ENCODE results near the gene REN.

Gene REN

GRCh38 chr1:204205486-204205885 is 39.3 kb upstream of the REN start:
- DNase-seq, result no peak
- Histone ChIP-seq H3K36me3 (ENCODE audit: control insufficient read depth in 4 of 4, insufficient read depth in 4 of 4, low read length in 3 of 4) (no peaks in the 10 kb centered on the region), H3K4me3 (ENCODE audit: control insufficient read depth in 1 of 7, extremely low read depth in 1 of 7, insufficient read depth in 4 of 7, low read depth in 2 of 7, low read length in 6 of 7) (no peak overlapping the region), H3K27ac (ENCODE audit: insufficient read depth in 1 of 2, low read depth in 1 of 2, low read length in 2 of 2, poor library complexity in 1 of 2, severe bottlenecking in 2 of 2) (no peak overlapping the region), H3K9me3 (ENCODE audit: control extremely low read depth in 1 of 5, control insufficient read depth in 4 of 5, insufficient read depth in 2 of 5, low read depth in 1 of 5, low read length in 4 of 5) (no peaks in the 10 kb centered on the region), H3K27me3 (replicated peaks in 2 of 5; ENCODE audit: control insufficient read depth in 4 of 5, insufficient read depth in 5 of 5, low read length in 4 of 5) (no peaks in the 10 kb centered on the region), H3K4me1 (ENCODE audit: control extremely low read depth in 1 of 4, control insufficient read depth in 4 of 4, insufficient read depth in 4 of 4, low read length in 3 of 4) (peaks cover 0 to 6% (median 0%) of the 10 kb centered on the region in 4 experiments)
- ChIA-PET POLR2A (no interaction called here), CTCF (interaction anchor here (0.7 to 5.9 kb wide), 15 partner anchors 9 to 369 kb away, joined by 3 to 265 read pairs (median 6); partner anchors contain the start of genes GOLT1A, PLEKHA6 and REN)

- no peak overlapping the region for H3K27ac ChIP-seq (ENCODE audit: insufficient read depth in 1 of 2, low read depth in 1 of 2, low read length in 2 of 2, poor library complexity in 1 of 2, severe bottlenecking in 2 of 2)
- no peak overlapping the region for H3K4me3 ChIP-seq (ENCODE audit: control insufficient read depth in 1 of 7, extremely low read depth in 1 of 7, insufficient read depth in 4 of 7, low read depth in 2 of 7, low read length in 6 of 7)
- H3K4me1 ChIP-seq (ENCODE audit: control extremely low read depth in 1 of 4, control insufficient read depth in 4 of 4, insufficient read depth in 4 of 4, low read length in 3 of 4), result peaks cover 0 to 6% (median 0%) of the 10 kb centered on the region in 4 experiments
- no peaks in the 10 kb centered on the region for H3K9me3 ChIP-seq (ENCODE audit: control extremely low read depth in 1 of 5, control insufficient read depth in 4 of 5, insufficient read depth in 2 of 5, low read depth in 1 of 5, low read length in 4 of 5)
- POLR2A ChIA-PET, result no interaction called here
- no CpG with 5 or more reads among the region's 2 CpGs for WGBS (ENCODE audit: insufficient coverage)
- no peaks in the 10 kb centered on the region for H3K27me3 ChIP-seq (replicated peaks in 2 of 5; ENCODE audit: control insufficient read depth in 4 of 5, insufficient read depth in 5 of 5, low read length in 4 of 5)
- no peak for DNase-seq
- H3K36me3 ChIP-seq (ENCODE audit: control insufficient read depth in 4 of 4, insufficient read depth in 4 of 4, low read length in 3 of 4), result no peaks in the 10 kb centered on the region
- CTCF ChIA-PET, result interaction anchor here (1.2 to 5.9 kb wide), 7 partner anchors 9 to 173 kb away, joined by 4 to 265 read pairs (median 7); partner anchors contain the start of genes GOLT1A and REN
Measured at GRCh38 chr1:204204944-204205343, 38.8 kb upstream of the REN start.

GRCh38 chr1:204203206-204203767 is 37.1 kb upstream of the REN start:
- Histone ChIP-seq H3K27ac (ENCODE audit: insufficient read depth in 1 of 2, low read depth in 1 of 2, low read length in 2 of 2, poor library complexity in 1 of 2, severe bottlenecking in 2 of 2) (no peak overlapping the region), H3K4me1 (ENCODE audit: control extremely low read depth in 1 of 4, control insufficient read depth in 4 of 4, insufficient read depth in 4 of 4, low read length in 3 of 4) (peaks cover 0 to 9% (median 0%) of the 10 kb centered on the region in 4 experiments), H3K36me3 (ENCODE audit: control insufficient read depth in 4 of 4, insufficient read depth in 4 of 4, low read length in 3 of 4) (no peaks in the 10 kb centered on the region), H3K27me3 (replicated peaks in 2 of 5; ENCODE audit: control insufficient read depth in 4 of 5, insufficient read depth in 5 of 5, low read length in 4 of 5) (no peaks in the 10 kb centered on the region), H3K9me3 (ENCODE audit: control extremely low read depth in 1 of 5, control insufficient read depth in 4 of 5, insufficient read depth in 2 of 5, low read depth in 1 of 5, low read length in 4 of 5) (no peaks in the 10 kb centered on the region), H3K4me3 (ENCODE audit: control insufficient read depth in 1 of 7, extremely low read depth in 1 of 7, insufficient read depth in 4 of 7, low read depth in 2 of 7, low read length in 6 of 7) (no peak overlapping the region)
- CTCF ChIA-PET, result interaction anchor here (1.0 to 5.9 kb wide), 3 partner anchors 11 to 36 kb away, joined by 3 to 265 read pairs (median 4); partner anchors contain the start of genes GOLT1A and REN
- 95% methylated on average over 5 of the region's 5 CpGs for WGBS (ENCODE audit: insufficient coverage)
- POLR2A ChIA-PET, result no interaction called here
- no peak for DNase-seq

GRCh38 chr1:204202481-204202880 is 36.3 kb upstream of the REN start:
- H3K27me3 ChIP-seq (replicated peaks in 2 of 5; ENCODE audit: control insufficient read depth in 4 of 5, insufficient read depth in 5 of 5, low read length in 4 of 5), result no peaks in the 10 kb centered on the region
- ChIA-PET POLR2A (no interaction called here), CTCF (interaction anchor here (1.3 to 5.9 kb wide), 2 partner anchors 12 to 35 kb away, joined by 4 to 265 read pairs; partner anchors contain the start of gene REN)
- WGBS (ENCODE audit: insufficient coverage), result 100% methylated on average over 2 of the region's 4 CpGs
- no peaks in the 10 kb centered on the region for H3K36me3 ChIP-seq (ENCODE audit: control insufficient read depth in 4 of 4, insufficient read depth in 4 of 4, low read length in 3 of 4)
- no peak for DNase-seq
- no peak overlapping the region for H3K4me3 ChIP-seq (ENCODE audit: control insufficient read depth in 1 of 7, extremely low read depth in 1 of 7, insufficient read depth in 4 of 7, low read depth in 2 of 7, low read length in 6 of 7)
- H3K9me3 ChIP-seq (ENCODE audit: control extremely low read depth in 1 of 5, control insufficient read depth in 4 of 5, insufficient read depth in 2 of 5, low read depth in 1 of 5, low read length in 4 of 5), result no peaks in the 10 kb centered on the region
- H3K27ac ChIP-seq (ENCODE audit: insufficient read depth in 1 of 2, low read depth in 1 of 2, low read length in 2 of 2, poor library complexity in 1 of 2, severe bottlenecking in 2 of 2), result no peak overlapping the region
- H3K4me1 ChIP-seq (ENCODE audit: control extremely low read depth in 1 of 4, control insufficient read depth in 4 of 4, insufficient read depth in 4 of 4, low read length in 3 of 4), result peaks cover 0 to 9% (median 0%) of the 10 kb centered on the region in 4 experiments

GRCh38 chr1:204201348-204202040 is 35.4 kb upstream of the REN start:
- 94% methylated on average over 9 of the region's 12 CpGs for WGBS (ENCODE audit: insufficient coverage)

GRCh38 chr1:204199579-204199978 is 33.4 kb upstream of the REN start:
- DNase-seq, result no peak
- no peak overlapping the region for H3K27ac ChIP-seq (ENCODE audit: insufficient read depth in 1 of 2, low read depth in 1 of 2, low read length in 2 of 2, poor library complexity in 1 of 2, severe bottlenecking in 2 of 2)
- WGBS (ENCODE audit: insufficient coverage), result 92% methylated on average over 5 of the region's 9 CpGs
- H3K9me3 ChIP-seq (ENCODE audit: control extremely low read depth in 1 of 5, control insufficient read depth in 4 of 5, insufficient read depth in 2 of 5, low read depth in 1 of 5, low read length in 4 of 5), result no peaks in the 10 kb centered on the region
- H3K4me3 ChIP-seq (ENCODE audit: control insufficient read depth in 1 of 7, extremely low read depth in 1 of 7, insufficient read depth in 4 of 7, low read depth in 2 of 7, low read length in 6 of 7), result no peak overlapping the region
- ChIA-PET POLR2A (interaction anchor here (0.6 kb wide), 1 partner anchor 1814 kb away, joined by 3 read pairs; no protein-coding TSS in a partner anchor), CTCF (interaction anchor here (1.3 to 4.7 kb wide), 4 partner anchors 7 to 164 kb away, joined by 3 to 79 read pairs (median 16); partner anchors contain the start of gene REN)
- peaks cover 0 to 8% (median 5%) of the 10 kb centered on the region in 4 experiments for H3K4me1 ChIP-seq (ENCODE audit: control extremely low read depth in 1 of 4, control insufficient read depth in 4 of 4, insufficient read depth in 4 of 4, low read length in 3 of 4)
- no peaks in the 10 kb centered on the region for H3K27me3 ChIP-seq (replicated peaks in 2 of 5; ENCODE audit: control insufficient read depth in 4 of 5, insufficient read depth in 5 of 5, low read length in 4 of 5)
- no peaks in the 10 kb centered on the region for H3K36me3 ChIP-seq (ENCODE audit: control insufficient read depth in 4 of 4, insufficient read depth in 4 of 4, low read length in 3 of 4)

More at GRCh38 chr1:204201348-204202040, 35.4 kb upstream of the REN start:
- Histone ChIP-seq H3K9me3 (ENCODE audit: control extremely low read depth in 1 of 5, control insufficient read depth in 4 of 5, insufficient read depth in 2 of 5, low read depth in 1 of 5, low read length in 4 of 5) (no peaks in the 10 kb centered on the region), H3K36me3 (ENCODE audit: control insufficient read depth in 4 of 4, insufficient read depth in 4 of 4, low read length in 3 of 4) (no peaks in the 10 kb centered on the region), H3K27me3 (replicated peaks in 2 of 5; ENCODE audit: control insufficient read depth in 4 of 5, insufficient read depth in 5 of 5, low read length in 4 of 5) (no peaks in the 10 kb centered on the region), H3K4me1 (ENCODE audit: control extremely low read depth in 1 of 4, control insufficient read depth in 4 of 4, insufficient read depth in 4 of 4, low read length in 3 of 4) (peaks cover 0 to 3% (median 0%) of the 10 kb centered on the region in 4 experiments), H3K4me3 (ENCODE audit: control insufficient read depth in 1 of 7, extremely low read depth in 1 of 7, insufficient read depth in 4 of 7, low read depth in 2 of 7, low read length in 6 of 7) (no peak overlapping the region), H3K27ac (ENCODE audit: insufficient read depth in 1 of 2, low read depth in 1 of 2, low read length in 2 of 2, poor library complexity in 1 of 2, severe bottlenecking in 2 of 2) (no peak overlapping the region)
- POLR2A ChIA-PET, result interaction anchor here (0.5 kb wide), 1 partner anchor 44 kb away, joined by 4 read pairs; no protein-coding TSS in a partner anchor
- CTCF ChIA-PET, result interaction anchor here (1.9 kb wide), 1 partner anchor 39 kb away, joined by 7 read pairs; no protein-coding TSS in a partner anchor
- no peak for DNase-seq

Measured in common myeloid progenitor, CD34-positive (primary cell).